GM19023 (cell line): ENCODE results near the gene NUP88.
"Not testable (repeated sequence)": the region's sequence is repeated elsewhere in the genome, so short reads cannot be mapped to it uniquely, and the experiment has no call there.

ENCODE experiments used
- ATAC-seq: cut with Tn5 transposase; IDR thresholded peaks from one replicate; pipeline ENCODE4 v1.9.1; 2021; ENCODE audit warnings: mild to moderate bottlenecking, moderate library complexity; ENCODE audit not compliant: unreplicated experiment

The NUP88 gene

GRCh38 chr17:5419356-5419958 lies at the start of gene NUP88:
Gene NUP88 (minus strand): TSS chr17:5419662. CDS start chr17:5419650, 12 bp downstream.
- peak; percentile 91 for ATAC-seq

GRCh38 chr17:5468075-5468473 lies 48.6 kb upstream of the NUP88 start:
- ATAC-seq: peak; percentile 24

- ATAC-seq: no peak
These were observed 48.0 kb upstream of the NUP88 start for GRCh38 chr17:5467416-5467815.

- ATAC-seq: no peak
These were observed 46.8 kb upstream of the NUP88 start for GRCh38 chr17:5466295-5466694.

- no peak for ATAC-seq
These were observed 45.5 kb upstream of the NUP88 start for GRCh38 chr17:5464717-5465507.

GRCh38 chr17:5446786-5447185 lies 27.3 kb upstream of the NUP88 start:
- ATAC-seq: no peak

- no peak for ATAC-seq
These were observed 24.7 kb upstream of the NUP88 start for GRCh38 chr17:5444209-5444608.

GRCh38 chr17:5443728-5444127 lies 24.3 kb upstream of the NUP88 start:
- no peak for ATAC-seq

- ATAC-seq: no peak
These were observed 19.9 kb upstream of the NUP88 start for GRCh38 chr17:5439446-5439764.

- ATAC-seq: peak; percentile 80
These were observed 19.4 kb upstream of the NUP88 start, which contains the start of gene C1QBP for GRCh38 chr17:5438716-5439445. Gene C1QBP (minus strand): TSS chr17:5439155. CDS start chr17:5439073, 82 bp downstream.

GRCh38 chr17:5437721-5438317 lies 18.4 kb upstream of the NUP88 start:
- no peak for ATAC-seq

- ATAC-seq: not testable (repeated sequence)
These were observed 16.4 kb upstream of the NUP88 start for GRCh38 chr17:5435781-5436315.

GRCh38 chr17:5434984-5435383 lies 15.5 kb upstream of the NUP88 start:
- no peak for ATAC-seq

GRCh38 chr17:5431949-5432556 lies 12.6 kb upstream of the NUP88 start:
- no peak for ATAC-seq

GRCh38 chr17:5431234-5431633 lies 11.8 kb upstream of the NUP88 start:
- not testable (repeated sequence) for ATAC-seq

GRCh38 chr17:5430413-5430999 lies 11.0 kb upstream of the NUP88 start:
- no peak for ATAC-seq

- ATAC-seq: no peak
These were observed 9.9 kb upstream of the NUP88 start for GRCh38 chr17:5429191-5429887.

GRCh38 chr17:5425826-5426225 lies 6.4 kb upstream of the NUP88 start:
- ATAC-seq: no peak

- no peak for ATAC-seq
These were observed 5.4 kb upstream of the NUP88 start for GRCh38 chr17:5424909-5425308.

- no peak for ATAC-seq
These were observed 3.0 kb upstream of the NUP88 start for GRCh38 chr17:5422505-5422904.
